Fibroblast of lung (primary cell): ENCODE data around the gene KIAA0232. TPM values are rescaled to one million over a fixed set of nuclear protein-coding genes. Genes with fewer than 3 reads are reported as not detected.
"Not testable (repeated sequence)": the region's sequence is repeated elsewhere in the genome, so short reads cannot be mapped to it uniquely, and the experiment has no call there.

ENCODE experiments used
- DNase-seq, 2 donors: peaks; one replicate each; pipeline versions ENCODE4 v3.0.0 to v3.0.0-alpha.2; 2010; ENCODE audit warnings: low read depth in 2 of 2
- H2AFZ ChIP-seq: 2 replicates; pipeline ENCODE4 v1.5.1; 2012; ENCODE audit warnings: low read length, control low read depth, inconsistent platforms
- H3K27ac ChIP-seq: 2 replicates; pipeline ENCODE4 v1.5.1; 2011; ENCODE audit warnings: low read length, control low read depth; ENCODE audit not compliant: insufficient read depth
- H3K27me3 ChIP-seq: 2 replicates; pipeline ENCODE4 v1.5.1; 2011; ENCODE audit warnings: mild to moderate bottlenecking, low read length; ENCODE audit not compliant: control insufficient read depth, insufficient read depth
- H3K36me3 ChIP-seq: 2 replicates; pipeline ENCODE4 v1.5.1; 2011; ENCODE audit warnings: low read length; ENCODE audit not compliant: control insufficient read depth, insufficient read depth
- H3K4me1 ChIP-seq: 2 replicates; pipeline ENCODE4 v1.5.1; 2011; ENCODE audit warnings: low read length; ENCODE audit not compliant: control insufficient read depth, insufficient read depth; ENCODE audit errors: extremely low read depth
- H3K4me2 ChIP-seq: 2 replicates; pipeline ENCODE4 v1.5.1; 2011; ENCODE audit warnings: low read length, control low read depth; ENCODE audit not compliant: insufficient read depth; ENCODE audit errors: extremely low read depth
- H3K4me3 ChIP-seq, 4 experiments: fragments of 200-600 bp in 1 of 4; sonication (generic) in 1 of 4; replicated peaks in 1 of 4; 2 replicates each; pipeline ENCODE4 v1.5.1; 2011 to 2016; ENCODE audit warnings: low read length in 4 of 4, low read depth in 3 of 4, mild to moderate bottlenecking in 3 of 4, control low read depth in 2 of 4, inconsistent platforms in 1 of 4, mixed read lengths in 1 of 4; ENCODE audit not compliant: insufficient read depth in 1 of 4; ENCODE audit errors: control extremely low read depth in 1 of 4
- H3K79me2 ChIP-seq: 2 replicates; pipeline ENCODE4 v1.5.1; 2012; ENCODE audit warnings: mild to moderate bottlenecking, low read length, inconsistent platforms; ENCODE audit not compliant: control insufficient read depth, insufficient read depth
- H3K9ac ChIP-seq: 2 replicates; pipeline ENCODE4 v1.5.1; 2011; ENCODE audit warnings: mild to moderate bottlenecking, low read length, control low read depth; ENCODE audit not compliant: insufficient read depth
- H3K9me3 ChIP-seq: 2 replicates; pipeline ENCODE4 v1.5.1; 2012; ENCODE audit warnings: low read depth, low read length; ENCODE audit not compliant: control insufficient read depth, insufficient read depth
- H4K20me1 ChIP-seq: 2 replicates; pipeline ENCODE4 v1.5.1; 2011; ENCODE audit warnings: low read length; ENCODE audit not compliant: control insufficient read depth, insufficient read depth; ENCODE audit errors: extremely low read depth
- EZH2 ChIP-seq: IDR thresholded peaks from 2 replicates; pipeline ENCODE4 v1.5.1; 2012; ENCODE audit warnings: low read length, control low read depth, mild to moderate bottlenecking; ENCODE audit errors: missing control alignments
- polyA plus RNA-seq, 2 donors: library from polyadenylated mRNA; depleted of rRNA in 1 of 2; stranded (reverse) in 1 of 2; unstranded in 1 of 2; fragments of >200 nt; gene quantifications; 2 replicates each; pipeline ENCODE4 v1.2.1, GENCODE V29; 2011 to 2012; ENCODE audit warnings: missing spikeins in 1 of 2
- total RNA-seq: library from RNA; depleted of rRNA; stranded (reverse); fragments of >200 nt; gene quantifications from 2 replicates; pipeline ENCODE4 v1.2.1, GENCODE V29; 2014
- TF ChIP-seq, protein P1 (sequence below), 2 donors: IDR thresholded peaks in 1 of 2; conservative IDR thresholded peaks in 1 of 2; 1 replicate in 1 of 2; 2 replicates in 1 of 2; pipeline ENCODE4 v1.5.1; 2011 to 2012; ENCODE audit warnings: low read length in 2 of 2, control low read depth in 1 of 2, inconsistent platforms in 1 of 2, low read depth in 1 of 2, mild to moderate bottlenecking in 1 of 2

Gene KIAA0232
- total and polyA plus RNA-seq, 2 donors (not counting 1 experiment from before 2014, with no cell fraction given), result 18.0 to 18.8 TPM

DNA sequence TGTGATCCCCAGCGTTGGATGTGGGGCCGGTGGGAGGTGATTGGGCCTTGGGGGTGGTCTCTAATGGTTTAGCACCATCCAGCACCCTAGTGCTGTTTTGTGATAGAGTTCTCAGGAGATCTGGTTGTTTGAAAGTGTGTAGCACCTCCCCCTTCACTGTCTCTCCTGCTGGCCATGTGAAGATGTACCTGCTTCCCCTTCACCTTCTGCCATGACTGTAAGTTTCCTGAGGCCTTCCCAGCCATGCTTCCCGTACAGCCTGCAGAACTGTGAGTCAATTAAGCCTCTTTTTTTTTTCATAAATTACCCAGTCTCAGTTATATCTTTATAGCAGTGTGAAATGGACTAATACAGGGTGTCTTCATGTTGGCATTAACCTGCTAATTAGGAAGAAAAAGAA is 107.8 kb downstream of the KIAA0232 start:
- no peak for TF ChIP-seq EZH2
- TF ChIP-seq, protein P1, sequence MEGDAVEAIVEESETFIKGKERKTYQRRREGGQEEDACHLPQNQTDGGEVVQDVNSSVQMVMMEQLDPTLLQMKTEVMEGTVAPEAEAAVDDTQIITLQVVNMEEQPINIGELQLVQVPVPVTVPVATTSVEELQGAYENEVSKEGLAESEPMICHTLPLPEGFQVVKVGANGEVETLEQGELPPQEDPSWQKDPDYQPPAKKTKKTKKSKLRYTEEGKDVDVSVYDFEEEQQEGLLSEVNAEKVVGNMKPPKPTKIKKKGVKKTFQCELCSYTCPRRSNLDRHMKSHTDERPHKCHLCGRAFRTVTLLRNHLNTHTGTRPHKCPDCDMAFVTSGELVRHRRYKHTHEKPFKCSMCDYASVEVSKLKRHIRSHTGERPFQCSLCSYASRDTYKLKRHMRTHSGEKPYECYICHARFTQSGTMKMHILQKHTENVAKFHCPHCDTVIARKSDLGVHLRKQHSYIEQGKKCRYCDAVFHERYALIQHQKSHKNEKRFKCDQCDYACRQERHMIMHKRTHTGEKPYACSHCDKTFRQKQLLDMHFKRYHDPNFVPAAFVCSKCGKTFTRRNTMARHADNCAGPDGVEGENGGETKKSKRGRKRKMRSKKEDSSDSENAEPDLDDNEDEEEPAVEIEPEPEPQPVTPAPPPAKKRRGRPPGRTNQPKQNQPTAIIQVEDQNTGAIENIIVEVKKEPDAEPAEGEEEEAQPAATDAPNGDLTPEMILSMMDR (conservative IDR thresholded peaks at IDR 0.05 in 1 of 2, IDR thresholded peaks at IDR 0.05 in 1 of 2; ENCODE audit: low read depth in 1 of 2, low read length in 2 of 2), result no peak
- H3K4me2 ChIP-seq, result no peak overlapping the region
- no peak for DNase-seq
- no peaks in the 10 kb centered on the region for H4K20me1 ChIP-seq
- no peaks in the 10 kb centered on the region for H3K36me3 ChIP-seq
- no peaks in the 10 kb centered on the region for H3K79me2 ChIP-seq
- no peak overlapping the region for H3K9ac ChIP-seq
- no peaks in the 10 kb centered on the region for H3K9me3 ChIP-seq
- H3K27ac ChIP-seq, result no peak overlapping the region
- H3K4me3 ChIP-seq, result no peak overlapping the region
- H3K4me1 ChIP-seq, result peaks cover 23% of the 10 kb centered on the region
- H3K27me3 ChIP-seq, result no peaks in the 10 kb centered on the region
- H2AFZ ChIP-seq, result no peak overlapping the region

DNA sequence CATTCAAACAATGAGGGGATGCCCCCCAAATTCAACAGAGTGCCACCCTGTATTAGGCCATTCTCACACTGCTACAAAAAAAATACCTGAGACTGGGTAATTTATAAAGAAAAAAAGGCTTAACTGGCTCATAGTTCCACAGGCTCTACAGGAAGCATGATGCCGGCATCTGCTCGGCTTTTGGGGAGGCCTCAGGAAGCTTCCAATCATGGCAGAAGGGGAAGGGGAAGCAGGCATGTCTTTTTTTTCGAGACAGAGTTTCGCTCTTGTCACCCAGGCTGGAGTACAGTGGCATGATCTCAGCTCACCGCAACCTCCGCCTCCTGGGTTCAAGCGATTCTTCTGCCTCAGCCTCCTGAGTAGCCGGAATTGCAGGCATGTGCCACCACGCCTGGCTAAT is 108.4 kb downstream of the KIAA0232 start:
- H3K4me3 ChIP-seq, H3K27ac ChIP-seq, H3K36me3 ChIP-seq, H3K4me2 ChIP-seq, H4K20me1 ChIP-seq, H2AFZ ChIP-seq, DNase-seq, H3K27me3 ChIP-seq, H3K9ac ChIP-seq, H3K79me2 ChIP-seq, H3K9me3 ChIP-seq: not testable (repeated sequence)
- peaks cover 19% of the 10 kb centered on the region for H3K4me1 ChIP-seq

DNA sequence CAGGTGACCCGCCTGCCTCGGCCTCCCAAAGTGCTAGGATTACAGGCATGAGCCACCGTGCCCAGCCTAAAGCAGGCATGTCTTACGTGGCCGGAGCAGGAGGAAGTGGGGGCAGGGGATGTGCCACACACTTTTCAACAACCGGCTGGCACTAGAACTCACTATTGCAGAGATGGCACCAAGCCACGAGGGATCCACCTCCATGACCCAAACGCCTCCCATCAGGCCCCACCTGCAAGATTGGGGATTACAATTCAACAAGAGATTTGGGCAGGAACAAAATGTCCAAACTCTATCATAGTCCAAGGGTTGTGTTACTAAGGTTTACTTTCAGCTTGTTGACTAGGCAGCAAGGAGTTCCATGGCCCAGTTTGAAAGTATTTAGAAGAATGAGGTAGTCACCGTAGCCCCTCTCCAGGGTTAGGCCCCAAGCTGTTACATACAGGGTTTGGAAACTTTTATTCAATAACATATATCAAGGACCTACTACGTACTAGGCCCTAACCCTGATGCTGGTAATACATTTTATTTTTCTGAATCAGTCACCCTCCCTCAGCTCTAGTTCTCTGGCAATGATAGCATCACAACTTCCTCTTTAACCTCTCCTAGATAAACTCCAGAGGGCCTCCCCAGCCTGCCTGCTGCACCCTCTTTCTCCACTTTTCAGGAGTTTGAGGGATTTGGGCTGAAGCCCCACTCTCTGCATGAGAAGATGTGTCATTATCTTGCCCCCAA is 109.1 kb downstream of the KIAA0232 start:
- peak in 1 of 2 donors; percentile 44 for DNase-seq
- no peak for TF ChIP-seq EZH2
- TF ChIP-seq, protein P1 (conservative IDR thresholded peaks at IDR 0.05 in 1 of 2, IDR thresholded peaks at IDR 0.05 in 1 of 2; ENCODE audit: low read depth in 1 of 2, low read length in 2 of 2), result no peak
- H3K4me1 ChIP-seq, result peaks cover 13% of the 10 kb centered on the region
- no peaks in the 10 kb centered on the region for H3K79me2 ChIP-seq
- peak overlapping the region; percentile 50 for H3K27ac ChIP-seq
- H3K36me3 ChIP-seq, result no peaks in the 10 kb centered on the region
- no peak overlapping the region for H2AFZ ChIP-seq
- H3K27me3 ChIP-seq, result no peaks in the 10 kb centered on the region
- no peak overlapping the region for H3K4me3 ChIP-seq
- H3K9ac ChIP-seq, result no peak overlapping the region
- H3K4me2 ChIP-seq, result no peak overlapping the region
- no peaks in the 10 kb centered on the region for H4K20me1 ChIP-seq
- H3K9me3 ChIP-seq, result no peaks in the 10 kb centered on the region
